Liver (tissue), 3 donors: ENCODE data around the gene TBX6.

Source experiments
- FOXA1 ChIP-seq: IDR thresholded peaks from 2 replicates; pipeline ENCODE4 v1.6.1; 2016; ENCODE audit warnings: antibody characterized with exemption
- JUND ChIP-seq, 2 donors: IDR thresholded peaks; 2 replicates each; pipeline ENCODE4 v1.6.1; 2016; ENCODE audit warnings: antibody characterized with exemption in 2 of 2
- RAD21 ChIP-seq, 2 donors: IDR thresholded peaks; 2 replicates each; pipeline ENCODE4 v1.6.1; 2016; ENCODE audit warnings: antibody characterized with exemption in 2 of 2, mild to moderate bottlenecking in 2 of 2
- TAF1 ChIP-seq: conservative IDR thresholded peaks from 2 replicates; pipeline ENCODE4 v1.6.1; 2016; ENCODE audit warnings: antibody characterized with exemption, mild to moderate bottlenecking
- TF ChIP-seq, protein P1 (sequence below): fragments of 150-350 bp; IDR thresholded peaks from 2 replicates; pipeline ENCODE4 v1.5.1; 2017; ENCODE audit warnings: improper control_type of control experiment, low read depth, low read length; ENCODE audit not compliant: missing input control
- TF ChIP-seq, protein P2 (sequence below): IDR thresholded peaks from 2 replicates; pipeline ENCODE4 v1.6.1; 2016; ENCODE audit warnings: antibody characterized with exemption, mild to moderate bottlenecking
- TF ChIP-seq, protein P3 (sequence below): IDR thresholded peaks from 2 replicates; pipeline ENCODE4 v1.6.1; 2016; ENCODE audit warnings: antibody characterized with exemption
- TF ChIP-seq, protein P4 (sequence below): IDR thresholded peaks from 2 replicates; pipeline ENCODE4 v1.6.1; 2016; ENCODE audit warnings: antibody characterized with exemption
- donor health status: healthy.
- donor health status: healthy.

DNA sequence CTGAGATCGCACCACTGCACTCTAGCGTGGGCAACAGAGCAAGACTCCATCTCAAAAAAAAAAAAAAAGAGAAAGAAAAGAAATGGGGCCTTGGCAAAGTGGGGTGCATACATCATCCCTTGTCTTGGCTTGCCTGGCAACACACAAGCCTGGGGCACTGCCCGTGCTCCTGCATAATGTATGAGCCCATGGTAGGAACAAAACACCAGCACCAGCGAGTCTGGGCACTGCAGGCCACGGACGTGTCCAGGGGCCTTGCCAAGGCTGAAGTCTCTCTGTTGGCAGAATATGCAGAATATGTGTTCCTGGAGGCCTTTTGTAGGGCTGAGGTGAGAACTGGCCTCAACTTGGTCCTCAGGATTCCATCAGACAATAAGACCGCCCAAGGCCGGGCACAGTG lies 41.9 kb downstream of the TBX6 start:
- TF ChIP-seq, protein P1, sequence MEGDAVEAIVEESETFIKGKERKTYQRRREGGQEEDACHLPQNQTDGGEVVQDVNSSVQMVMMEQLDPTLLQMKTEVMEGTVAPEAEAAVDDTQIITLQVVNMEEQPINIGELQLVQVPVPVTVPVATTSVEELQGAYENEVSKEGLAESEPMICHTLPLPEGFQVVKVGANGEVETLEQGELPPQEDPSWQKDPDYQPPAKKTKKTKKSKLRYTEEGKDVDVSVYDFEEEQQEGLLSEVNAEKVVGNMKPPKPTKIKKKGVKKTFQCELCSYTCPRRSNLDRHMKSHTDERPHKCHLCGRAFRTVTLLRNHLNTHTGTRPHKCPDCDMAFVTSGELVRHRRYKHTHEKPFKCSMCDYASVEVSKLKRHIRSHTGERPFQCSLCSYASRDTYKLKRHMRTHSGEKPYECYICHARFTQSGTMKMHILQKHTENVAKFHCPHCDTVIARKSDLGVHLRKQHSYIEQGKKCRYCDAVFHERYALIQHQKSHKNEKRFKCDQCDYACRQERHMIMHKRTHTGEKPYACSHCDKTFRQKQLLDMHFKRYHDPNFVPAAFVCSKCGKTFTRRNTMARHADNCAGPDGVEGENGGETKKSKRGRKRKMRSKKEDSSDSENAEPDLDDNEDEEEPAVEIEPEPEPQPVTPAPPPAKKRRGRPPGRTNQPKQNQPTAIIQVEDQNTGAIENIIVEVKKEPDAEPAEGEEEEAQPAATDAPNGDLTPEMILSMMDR, result no peak
- TF ChIP-seq, protein P2, sequence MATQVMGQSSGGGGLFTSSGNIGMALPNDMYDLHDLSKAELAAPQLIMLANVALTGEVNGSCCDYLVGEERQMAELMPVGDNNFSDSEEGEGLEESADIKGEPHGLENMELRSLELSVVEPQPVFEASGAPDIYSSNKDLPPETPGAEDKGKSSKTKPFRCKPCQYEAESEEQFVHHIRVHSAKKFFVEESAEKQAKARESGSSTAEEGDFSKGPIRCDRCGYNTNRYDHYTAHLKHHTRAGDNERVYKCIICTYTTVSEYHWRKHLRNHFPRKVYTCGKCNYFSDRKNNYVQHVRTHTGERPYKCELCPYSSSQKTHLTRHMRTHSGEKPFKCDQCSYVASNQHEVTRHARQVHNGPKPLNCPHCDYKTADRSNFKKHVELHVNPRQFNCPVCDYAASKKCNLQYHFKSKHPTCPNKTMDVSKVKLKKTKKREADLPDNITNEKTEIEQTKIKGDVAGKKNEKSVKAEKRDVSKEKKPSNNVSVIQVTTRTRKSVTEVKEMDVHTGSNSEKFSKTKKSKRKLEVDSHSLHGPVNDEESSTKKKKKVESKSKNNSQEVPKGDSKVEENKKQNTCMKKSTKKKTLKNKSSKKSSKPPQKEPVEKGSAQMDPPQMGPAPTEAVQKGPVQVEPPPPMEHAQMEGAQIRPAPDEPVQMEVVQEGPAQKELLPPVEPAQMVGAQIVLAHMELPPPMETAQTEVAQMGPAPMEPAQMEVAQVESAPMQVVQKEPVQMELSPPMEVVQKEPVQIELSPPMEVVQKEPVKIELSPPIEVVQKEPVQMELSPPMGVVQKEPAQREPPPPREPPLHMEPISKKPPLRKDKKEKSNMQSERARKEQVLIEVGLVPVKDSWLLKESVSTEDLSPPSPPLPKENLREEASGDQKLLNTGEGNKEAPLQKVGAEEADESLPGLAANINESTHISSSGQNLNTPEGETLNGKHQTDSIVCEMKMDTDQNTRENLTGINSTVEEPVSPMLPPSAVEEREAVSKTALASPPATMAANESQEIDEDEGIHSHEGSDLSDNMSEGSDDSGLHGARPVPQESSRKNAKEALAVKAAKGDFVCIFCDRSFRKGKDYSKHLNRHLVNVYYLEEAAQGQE, result no peak
- TF ChIP-seq TAF1 (no peak), JUND (IDR thresholded peaks at IDR 0.05) (no peak), RAD21 (IDR thresholded peaks at IDR 0.05) (no peak), FOXA1 (no peak)
- TF ChIP-seq, protein P3, sequence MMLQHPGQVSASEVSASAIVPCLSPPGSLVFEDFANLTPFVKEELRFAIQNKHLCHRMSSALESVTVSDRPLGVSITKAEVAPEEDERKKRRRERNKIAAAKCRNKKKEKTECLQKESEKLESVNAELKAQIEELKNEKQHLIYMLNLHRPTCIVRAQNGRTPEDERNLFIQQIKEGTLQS, result no peak
- TF ChIP-seq, protein P4, sequence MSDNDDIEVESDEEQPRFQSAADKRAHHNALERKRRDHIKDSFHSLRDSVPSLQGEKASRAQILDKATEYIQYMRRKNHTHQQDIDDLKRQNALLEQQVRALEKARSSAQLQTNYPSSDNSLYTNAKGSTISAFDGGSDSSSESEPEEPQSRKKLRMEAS, result no peak
